NCI-H1105 treated with DMSO at 0.1 percent for 48 hours (cell line): Measurements from ENCODE around the gene ADI1.
A peak's percentile ranks its signal among the peaks of the same experiment; 100 is the strongest.
"Not testable (repeated sequence)": the region's sequence is repeated elsewhere in the genome, so short reads cannot be mapped to it uniquely, and the experiment has no call there.

Experiments used
- DNase-seq: peaks from one replicate; lab custom pipeline; 2025; lab: John Stamatoyannopoulos, UW

The ADI1 gene

DNA sequence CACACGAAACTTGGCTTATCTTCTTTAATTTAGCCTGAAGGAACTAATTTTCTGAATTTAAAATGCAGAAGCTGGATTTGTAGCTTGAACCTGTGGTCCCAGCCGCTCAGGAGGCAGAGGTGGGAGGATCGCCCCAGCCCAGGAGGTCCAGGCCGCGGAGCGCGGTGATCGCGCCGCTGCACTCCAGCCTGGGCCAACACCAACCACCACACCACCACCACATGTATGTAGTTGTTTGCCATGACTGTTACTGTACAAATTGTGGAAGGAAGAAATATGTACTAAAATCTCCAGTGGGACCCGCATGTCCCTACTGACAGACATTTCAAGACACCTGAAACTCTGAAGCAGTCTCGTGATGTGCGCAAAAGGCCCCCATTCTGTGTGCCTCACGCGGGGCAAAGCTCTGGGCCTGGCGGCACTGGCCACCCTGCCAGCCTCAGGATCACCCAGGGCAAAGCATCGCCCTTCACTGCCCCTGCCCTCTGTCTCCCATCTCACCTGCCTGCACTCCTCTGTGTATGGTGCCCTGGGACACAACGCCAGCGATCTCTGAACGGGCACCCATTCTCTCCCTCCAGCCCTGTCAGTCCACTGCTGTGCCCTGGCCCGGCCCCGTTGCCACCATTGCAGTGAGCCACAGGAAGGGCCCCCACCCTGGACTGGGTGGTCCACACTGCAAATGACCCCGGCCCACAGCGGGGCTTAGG, 10.1 kb upstream of the ADI1 start:
- DNase-seq, result no peak

DNA sequence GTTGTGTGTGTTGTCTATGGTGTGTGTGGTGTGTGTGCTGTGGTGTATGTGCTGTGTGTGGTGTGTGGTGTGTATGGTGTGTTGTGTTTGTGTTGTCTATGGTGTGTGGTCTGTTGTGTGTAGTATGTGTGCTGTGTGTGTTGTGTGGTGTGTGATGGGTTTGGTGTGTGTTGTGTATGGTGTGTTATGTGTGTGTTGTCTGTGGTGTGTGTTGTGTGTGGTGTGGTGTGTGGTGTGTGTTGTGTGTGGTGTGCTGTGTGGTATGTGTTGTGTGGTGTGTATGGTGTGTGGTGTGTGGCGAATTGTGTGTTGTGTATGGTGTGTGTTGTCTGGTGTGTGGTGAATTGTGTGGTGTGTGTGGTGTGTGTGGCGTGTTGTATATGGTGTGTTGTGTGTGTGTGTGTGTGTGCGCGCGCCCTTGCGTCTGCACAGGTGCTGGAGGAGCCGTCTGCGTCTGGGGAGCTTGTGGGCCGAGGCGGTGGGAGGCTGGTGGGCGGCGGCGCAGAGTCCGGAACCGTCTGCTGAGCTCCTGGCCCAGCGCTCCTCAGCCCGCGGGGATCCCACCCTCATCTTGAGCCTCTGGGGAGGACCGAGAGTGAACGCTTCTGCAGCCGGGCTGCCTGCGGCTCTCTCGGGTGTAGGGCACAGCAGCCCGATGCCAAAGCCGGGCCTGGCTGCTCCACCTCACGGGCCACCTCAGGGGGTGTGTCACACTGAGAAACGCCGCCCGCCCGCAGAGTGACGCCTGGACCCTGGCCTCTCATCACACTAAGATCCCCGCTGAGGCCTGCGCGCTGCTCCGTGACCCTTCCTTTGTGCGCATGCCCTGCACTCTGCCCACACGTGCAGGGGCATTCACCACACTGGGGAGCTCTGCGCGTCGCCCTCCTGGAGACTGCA, 8.8 kb upstream of the ADI1 start:
- DNase-seq, result no peak

DNA sequence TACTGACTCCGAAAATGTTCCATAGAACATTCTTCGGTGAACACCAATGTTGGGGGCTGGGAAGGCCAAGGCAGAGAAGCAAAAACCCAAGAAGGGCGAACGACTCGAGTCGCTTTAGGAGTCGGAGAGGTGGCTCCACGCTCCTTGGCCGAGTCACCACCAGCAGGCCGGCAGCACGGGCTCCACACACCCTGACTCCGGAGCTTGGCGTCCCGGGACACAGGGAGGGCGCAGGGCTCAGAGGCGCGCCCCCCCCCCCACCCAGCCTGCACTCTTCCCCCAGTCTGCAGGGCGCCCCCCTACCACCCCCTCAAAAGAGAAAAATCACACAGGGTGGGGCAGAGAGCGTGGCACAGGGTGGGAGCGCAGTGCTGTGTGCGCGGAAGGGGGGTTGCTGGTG, 7.5 kb upstream of the ADI1 start:
- DNase-seq, result no peak

DNA sequence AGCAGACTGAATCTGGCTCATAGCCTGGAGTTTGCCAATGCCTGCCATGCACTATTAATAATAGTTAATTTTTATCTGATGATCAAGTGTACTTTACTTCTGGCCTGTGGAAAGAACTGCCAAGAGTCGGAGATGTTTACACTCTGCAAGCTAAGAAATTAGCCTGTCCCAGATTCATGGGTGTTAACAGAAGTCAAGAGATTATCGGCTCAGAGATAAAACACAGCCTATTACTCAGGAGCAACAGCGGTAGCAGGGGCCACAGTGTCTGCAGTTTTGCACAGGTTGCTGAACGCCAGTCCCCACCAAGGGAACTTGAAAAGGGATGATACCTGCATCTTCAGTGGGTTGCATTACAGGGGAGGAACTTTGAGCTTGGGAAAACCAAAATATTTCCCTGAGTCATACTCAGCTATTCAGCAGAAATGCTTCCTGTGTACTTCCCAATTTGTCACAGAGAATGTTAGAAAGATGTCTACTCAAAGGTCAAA, 4.3 kb upstream of the ADI1 start:
- no peak for DNase-seq

DNA sequence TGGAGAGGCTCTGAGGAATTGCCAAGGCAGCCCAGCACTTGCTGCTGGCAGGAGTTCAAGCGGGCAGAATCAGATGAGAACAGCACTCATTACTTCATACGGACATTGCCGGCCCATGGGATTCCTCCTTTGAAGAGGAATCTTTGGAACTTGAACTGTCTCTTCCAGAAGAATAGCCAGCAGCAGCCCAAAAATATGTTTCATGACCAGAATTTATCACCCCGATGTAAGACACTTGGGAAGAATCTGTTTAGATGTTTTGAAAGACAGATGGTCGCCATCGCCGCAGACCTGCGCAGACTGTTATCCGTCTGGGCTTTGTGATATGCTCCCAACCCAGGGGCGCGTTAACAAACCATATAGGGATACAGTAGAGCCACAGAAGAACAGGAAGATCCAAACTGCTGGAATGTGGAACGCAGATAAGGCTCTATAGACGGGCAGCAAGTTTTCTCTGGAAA, 3.7 kb upstream of the ADI1 start:
- no peak for DNase-seq

DNA sequence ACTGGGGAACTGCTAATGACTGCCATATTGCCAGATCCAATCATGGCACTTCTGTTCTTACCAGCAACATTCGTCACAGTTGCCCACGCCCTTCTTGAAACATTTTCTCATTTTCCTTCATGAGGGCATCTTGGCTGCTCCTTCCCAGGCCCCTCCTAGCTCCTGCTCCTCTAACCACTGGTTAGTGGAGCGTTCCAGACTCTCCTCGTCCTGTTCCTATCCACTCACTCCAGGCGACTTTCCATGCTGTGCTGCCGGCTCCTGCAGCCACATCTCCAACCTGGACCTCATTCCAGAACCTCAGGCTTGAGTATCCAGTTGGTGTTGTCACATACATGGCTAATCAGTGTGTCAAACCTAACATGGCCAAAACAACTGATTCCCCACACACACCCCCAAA, 1.3 kb upstream of the ADI1 start:
- no peak for DNase-seq

DNA sequence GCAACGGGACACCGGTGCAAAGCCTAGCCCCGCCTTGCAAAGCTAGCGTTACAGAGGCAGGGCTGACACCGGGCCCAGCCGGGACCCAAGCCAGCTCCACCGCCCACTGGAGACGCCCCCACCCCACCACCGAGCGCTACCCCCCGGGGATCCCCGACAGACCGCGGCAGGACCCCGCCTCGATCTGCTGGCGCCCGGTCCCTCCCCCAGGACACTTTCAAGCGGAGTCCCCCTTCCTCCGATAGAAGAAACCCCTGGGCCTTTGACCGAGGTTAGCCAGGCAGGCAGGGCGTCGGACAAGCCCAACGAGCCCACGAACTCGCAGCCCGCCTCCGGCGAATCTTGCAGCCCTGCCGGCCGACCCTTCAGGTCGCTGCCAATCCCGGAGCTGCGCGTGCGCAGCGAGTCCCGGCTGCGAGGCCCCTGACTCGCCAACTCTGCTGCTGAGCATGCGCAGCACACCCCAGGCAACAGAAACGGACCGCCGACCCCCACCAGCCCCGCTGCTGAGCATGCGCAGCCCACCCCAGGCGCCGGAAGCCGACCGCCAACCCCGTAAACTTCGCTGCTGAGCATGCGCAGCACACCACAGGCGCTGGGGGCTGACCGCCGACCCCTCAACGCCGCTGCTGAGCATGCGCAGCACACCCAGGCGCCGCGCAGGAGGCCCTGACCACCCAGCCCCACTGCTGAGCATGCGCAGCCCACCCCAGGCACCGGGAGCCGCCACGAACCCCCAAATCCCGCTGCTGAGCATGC, 656 bp downstream of the ADI1 start:
- peak; percentile 96 for DNase-seq

DNA sequence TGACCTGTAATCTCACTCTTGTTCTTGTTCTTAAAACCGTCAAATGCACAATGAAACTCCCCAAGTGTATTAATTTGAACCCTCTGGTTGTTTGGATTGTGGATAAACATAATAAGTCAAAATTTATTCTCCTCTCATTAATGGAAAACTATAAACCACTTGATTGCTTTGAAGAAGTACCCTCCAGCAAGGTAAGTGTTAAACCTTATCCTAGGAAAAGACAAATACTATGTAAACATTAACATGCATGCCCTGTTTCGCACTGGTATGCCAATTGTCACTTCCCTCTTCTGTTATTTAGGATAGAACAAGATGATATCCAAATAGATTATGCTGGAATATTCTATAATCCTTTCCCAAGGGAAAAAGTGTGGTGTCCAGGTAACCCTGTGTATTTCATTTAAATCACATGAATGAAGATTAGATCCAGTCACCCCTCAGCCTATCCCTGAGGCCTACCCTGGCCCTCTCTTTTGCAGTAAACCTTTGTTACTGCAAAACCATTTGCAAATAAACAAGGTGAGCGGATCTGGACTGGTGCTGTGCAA, 1.3 kb downstream of the ADI1 start:
- peak; percentile 15 for DNase-seq

DNA sequence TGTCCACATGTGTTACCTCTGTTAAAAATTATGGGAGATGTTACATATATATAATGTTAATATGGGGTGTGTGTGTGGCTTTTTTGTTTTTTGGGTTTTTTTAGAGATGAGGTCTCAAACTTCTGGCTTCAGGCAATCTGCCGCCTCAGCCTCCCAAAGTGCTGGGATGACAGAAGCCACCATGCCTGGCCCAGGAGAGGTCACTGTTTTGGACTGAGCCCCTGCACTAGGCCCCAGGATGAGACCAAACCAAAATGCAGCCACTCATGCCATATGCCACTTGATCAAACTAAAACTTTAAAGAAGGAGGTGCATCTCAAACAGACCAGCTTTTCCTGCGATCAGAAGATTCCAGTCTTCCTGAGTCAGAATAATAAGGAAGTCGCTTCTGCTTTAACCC, 2.5 kb downstream of the ADI1 start:
- DNase-seq, result no peak

DNA sequence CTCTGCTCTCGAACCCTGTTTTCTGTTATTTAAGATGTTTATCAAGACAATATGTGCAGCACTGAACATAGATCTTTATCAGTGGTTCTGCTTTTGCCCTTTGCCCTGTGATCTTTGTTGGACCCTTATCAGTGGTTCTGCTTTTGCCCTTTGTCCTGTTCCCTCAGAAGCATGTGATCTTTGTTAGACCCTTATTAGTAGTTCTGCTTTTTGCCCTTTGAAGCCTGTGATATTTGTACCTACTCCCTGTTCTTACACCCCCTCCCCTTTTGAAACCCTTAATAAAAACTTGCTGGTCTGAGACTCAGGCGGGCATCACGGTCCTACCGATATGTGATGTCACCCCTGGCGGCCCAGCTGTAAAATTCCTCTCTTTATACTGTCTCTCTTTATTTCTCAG, 3.9 kb downstream of the ADI1 start:
- DNase-seq, result not testable (repeated sequence)

DNA sequence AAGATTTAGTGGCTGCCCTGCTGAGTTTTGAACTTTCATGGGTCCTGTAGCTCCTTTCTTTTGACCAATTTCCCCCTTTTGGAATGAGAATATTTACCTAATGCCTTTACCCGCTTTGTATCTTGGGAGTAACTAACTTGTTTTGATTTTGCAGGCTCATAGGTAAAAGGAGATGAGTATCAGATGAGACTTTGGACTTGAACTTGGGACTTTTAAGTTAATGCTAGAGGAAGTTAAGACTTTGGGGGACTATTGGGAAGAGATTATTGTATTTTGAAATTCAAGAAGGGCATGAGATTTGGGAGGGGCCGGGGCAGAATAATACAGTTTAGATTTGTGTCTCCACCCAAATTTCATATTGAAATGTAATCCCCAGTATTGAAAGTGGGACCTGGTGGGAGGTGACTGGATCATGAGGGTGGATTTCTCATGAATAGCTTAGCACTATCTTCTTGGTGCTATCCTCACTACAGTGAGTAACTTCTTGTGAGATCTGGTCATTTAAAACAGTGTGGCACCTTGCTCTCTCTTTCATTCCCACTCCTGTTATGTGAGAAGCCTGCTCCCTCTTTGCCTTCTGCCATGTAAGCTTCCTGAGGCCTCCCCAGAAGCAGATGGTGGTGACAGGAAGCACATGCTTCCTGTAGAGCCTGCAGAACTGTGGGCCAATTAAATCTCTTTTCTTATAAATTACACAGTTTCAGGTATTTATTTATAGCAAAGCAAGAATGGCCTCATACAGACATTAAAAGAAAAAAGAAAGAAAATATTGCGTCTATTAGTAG, 6.1 kb downstream of the ADI1 start:
- DNase-seq, result no peak

DNA sequence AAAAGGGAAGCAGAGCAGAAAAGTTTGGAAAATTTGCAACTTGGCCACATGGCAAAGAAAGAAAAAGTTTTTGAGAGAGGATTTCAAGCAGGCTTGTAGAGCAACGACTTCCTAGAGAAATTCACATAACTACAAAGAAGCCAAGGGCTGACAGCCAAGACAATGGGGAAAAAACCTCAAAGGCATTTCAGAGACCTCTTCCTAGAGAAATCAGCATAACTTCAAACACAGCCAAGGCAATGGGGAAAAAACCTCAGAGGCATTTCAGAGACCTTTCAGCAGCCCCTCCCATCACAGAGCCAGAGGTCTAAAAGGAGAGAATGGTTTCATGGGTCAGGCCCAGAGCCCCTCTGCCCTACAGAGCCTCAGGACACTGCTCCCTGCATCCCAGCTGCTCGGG, 7.2 kb downstream of the ADI1 start:
- DNase-seq, result no peak

DNA sequence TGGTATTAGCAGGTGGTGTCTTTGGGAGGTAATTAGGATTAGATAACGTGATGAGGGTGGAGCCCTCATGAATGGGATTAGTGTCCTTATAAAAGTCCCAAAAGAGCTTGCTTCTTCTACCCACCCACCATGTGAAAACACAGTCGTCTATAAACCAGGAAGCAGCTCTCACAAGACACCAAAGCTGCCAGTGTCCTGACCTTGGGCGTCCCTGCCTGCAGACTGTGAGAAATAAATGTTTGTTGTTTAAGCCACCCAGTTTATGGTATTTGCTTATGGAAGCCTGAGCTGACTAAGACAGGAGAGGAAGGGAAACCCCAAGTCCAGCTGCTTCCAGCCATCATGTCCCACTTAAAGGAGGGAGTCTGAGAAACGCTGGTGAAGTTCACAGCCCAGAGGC, 13.6 kb downstream of the ADI1 start:
- DNase-seq, result no peak

DNA sequence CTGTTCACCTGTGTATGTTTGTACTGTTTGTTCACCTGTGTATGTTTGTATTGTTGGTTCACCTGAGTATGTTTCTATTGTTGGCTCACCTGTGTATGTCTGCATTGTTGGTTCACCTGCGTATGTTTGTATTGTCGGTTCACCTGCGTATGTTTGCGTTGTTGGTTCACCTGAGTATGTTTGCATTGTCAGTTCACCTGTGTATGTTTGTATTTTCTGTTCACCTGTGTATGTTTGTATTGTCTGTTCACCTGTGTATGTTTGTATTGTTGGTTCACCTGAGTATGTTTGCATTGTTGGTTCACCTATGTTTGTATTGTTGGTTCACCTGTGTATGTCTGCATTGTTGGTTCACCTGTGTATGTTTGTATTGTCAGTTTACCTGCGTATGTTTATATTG, 14.6 kb downstream of the ADI1 start:
- no peak for DNase-seq

DNA sequence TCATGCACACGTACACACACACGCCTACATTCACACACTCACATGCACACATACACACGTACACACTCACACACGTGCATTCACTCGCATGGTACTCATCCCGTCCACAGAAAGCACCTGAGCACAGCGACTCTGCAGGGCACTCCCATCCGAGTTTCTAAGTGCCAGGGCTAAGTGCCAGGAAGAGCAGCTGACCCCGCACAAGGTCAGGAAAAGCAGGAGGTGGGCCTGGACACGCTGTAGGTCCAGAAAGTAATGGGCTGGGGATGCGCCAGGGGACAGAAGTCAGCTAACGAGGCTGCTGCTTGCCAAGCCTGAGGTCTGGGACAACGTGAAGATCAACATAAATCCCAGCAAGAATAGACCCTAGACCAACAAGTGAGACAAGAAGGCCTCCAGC, 15.8 kb downstream of the ADI1 start:
- no peak for DNase-seq

DNA sequence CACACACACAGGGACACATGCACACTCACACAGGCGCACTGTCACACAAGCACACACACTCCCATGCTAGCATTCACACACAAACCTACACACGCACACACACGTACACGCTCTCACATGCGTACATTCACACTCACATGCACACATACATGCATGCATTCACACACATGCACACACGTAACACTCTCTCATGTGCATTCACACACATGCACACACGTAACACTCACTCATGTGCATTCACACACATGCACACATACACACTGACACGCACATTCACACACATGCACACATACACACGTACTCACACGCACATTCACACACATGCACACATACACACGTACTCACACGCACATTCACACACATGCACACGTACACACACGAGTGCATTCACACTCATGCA, 16.3 kb downstream of the ADI1 start:
- DNase-seq, result no peak

DNA sequence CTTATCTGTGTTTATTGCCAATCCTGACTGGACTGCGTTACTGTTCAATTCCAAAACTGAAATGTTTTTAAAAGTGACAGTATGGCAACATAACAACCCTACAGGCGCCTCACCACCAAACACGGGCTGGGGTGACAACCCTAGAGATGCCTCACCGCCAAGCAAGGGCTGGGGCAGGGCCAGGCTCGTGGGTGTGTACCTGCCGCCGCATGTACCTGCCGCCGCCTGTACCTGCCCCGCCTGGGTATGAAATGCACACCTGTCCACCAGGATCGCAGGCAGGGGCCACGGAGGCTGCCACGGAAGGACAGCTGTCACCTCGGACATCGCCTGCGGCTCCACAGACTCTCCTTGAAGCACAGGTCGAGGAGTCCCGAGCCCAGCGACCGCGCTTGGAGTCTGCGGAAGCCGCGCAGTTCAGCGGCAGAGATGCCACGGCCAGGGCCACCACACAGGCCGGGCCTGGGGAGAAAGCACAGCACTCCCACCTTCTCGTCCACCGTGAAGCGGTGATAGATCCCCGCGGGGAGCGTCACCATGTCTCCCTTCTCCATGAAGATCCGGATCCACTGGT, 18.9 kb downstream of the ADI1 start:
- DNase-seq, result no peak

DNA sequence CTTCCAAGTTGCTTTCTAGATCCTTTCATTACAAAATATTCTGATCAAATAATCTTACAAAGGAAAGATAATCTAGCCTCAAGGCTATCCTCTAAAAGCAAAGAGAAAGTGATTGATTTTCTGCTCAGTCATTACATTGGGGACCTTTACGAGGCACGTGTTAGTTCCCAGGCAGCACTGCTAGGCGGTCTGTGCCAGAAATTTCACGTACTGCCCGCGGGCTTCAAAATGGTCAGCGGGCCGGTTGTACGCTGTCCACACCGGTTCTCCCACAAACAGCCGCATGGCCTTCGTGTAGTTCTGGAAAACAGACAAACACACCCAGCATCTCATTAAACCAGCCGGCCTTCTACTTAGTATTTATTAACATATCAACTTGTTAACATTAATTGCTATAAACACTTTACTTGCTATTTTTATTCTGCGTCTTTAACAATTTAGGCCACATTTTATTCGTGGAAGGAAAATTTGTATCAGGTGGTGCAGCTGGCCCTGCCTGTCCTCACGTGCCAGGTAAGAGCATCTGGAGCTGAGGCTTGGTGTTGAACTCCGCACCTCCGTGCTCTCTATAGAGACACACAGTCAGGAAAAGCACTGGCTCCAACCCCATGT, 20.4 kb downstream of the ADI1 start:
- no peak for DNase-seq

DNA sequence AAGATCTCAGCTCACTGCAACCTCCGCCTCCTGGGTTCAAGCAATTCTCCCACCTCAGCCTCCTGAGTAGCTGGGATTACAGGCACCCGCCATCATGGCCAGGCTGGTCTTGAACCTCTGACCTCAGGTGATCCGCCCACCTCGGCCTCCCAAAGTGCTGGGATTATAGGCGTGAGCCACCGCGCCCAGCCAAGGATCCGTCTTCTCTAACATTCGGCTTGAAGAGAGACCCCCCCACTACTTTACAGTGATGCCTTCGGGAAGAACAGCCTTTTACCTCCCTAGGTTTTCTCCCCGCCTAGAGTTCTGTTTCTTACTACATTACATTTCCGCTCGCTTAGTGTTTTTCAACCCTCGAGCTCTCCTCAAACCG, 22.6 kb downstream of the ADI1 start:
- DNase-seq, result not testable (repeated sequence)

DNA sequence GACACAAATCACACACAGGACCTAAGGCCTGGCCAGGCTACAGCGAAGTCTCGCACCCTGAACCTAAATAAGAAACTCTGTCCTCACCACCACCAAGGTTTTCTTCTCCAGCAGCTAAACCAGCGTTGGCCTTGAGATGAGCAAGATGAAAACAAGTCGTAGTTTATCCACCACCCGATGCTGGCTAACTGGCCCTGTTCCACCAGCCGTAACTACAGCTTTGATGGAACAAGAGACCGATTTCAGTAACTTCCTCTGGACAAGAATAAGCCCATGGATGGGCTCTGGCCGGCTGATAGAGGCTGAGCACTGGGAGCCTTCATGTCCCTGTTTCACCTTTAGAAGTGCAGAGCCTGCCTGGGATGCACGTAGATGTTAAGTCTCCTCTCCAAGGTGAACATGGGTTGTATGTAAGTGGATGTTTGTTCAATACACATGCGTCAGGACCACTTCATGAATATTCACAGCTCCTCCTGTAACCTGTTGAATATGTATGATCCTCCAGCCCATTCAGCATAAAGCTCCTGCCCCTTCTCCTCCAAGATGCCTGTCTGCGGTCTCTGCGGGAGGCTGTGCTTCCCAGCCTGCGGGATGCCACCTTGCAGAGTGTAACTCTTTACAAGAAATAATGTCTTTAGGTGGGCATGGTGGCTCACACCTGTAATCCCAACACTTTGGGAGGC, 24.2 kb downstream of the ADI1 start:
- no peak for DNase-seq
